ENCODE measurements around the gene TRMT44. TPM values are rescaled to one million over a fixed set of nuclear protein-coding genes. Genes with fewer than 3 reads are reported as not detected.
"Not testable (repeated sequence)": the region's sequence is repeated elsewhere in the genome, so short reads cannot be mapped to it uniquely, and the experiment has no call there.

TRMT44 gene
- total and polyA plus RNA-seq, 7 experiments from 2014 or later: 13.8 to 33.7 (median 29.3) TPM

GRCh38 chr4:8478371-8478770 is 37.8 kb downstream of the TRMT44 start:
- CTCF ChIA-PET: no interaction called here
- ATAC-seq: no peak
- intact Hi-C loops (cut with micrococcal nuclease): no loop called here
- Histone ChIP-seq H3K4me3 (ENCODE audit: low read length) (no peak overlapping the region), H3K4me1 (ENCODE audit: control insufficient read depth in 2 of 2, insufficient read depth in 2 of 2, low read length in 2 of 2) (no peaks in the 10 kb centered on the region), H3K36me3 (ENCODE audit: control insufficient read depth in 2 of 3, insufficient read depth in 3 of 3, low read length in 3 of 3) (peaks cover 0 to 36% (median 0%) of the 10 kb centered on the region in 3 experiments), H3K27me3 (ENCODE audit: control insufficient read depth in 2 of 2, insufficient read depth in 2 of 2, low read length in 2 of 2) (no peaks in the 10 kb centered on the region), H3K9me3 (ENCODE audit: control insufficient read depth in 2 of 3, low read length in 3 of 3) (no peaks in the 10 kb centered on the region), H3K27ac (ENCODE audit: low read depth, low read length) (no peak overlapping the region)
- peaks cover 0 to 2% (median 0%) of the 10 kb centered on the region in 11 donors for H3K9me3 Mint-ChIP-seq
- no peak overlapping the region for H3K4me3 Mint-ChIP-seq
- H3K27me3 Mint-ChIP-seq: no peaks in the 10 kb centered on the region
- peaks cover 0 to 22% (median 8%) of the 10 kb centered on the region in 5 donors for H3K36me3 Mint-ChIP-seq
- no peak for DNase-seq
- POLR2A ChIA-PET: no interaction called here
- H3K4me1 Mint-ChIP-seq: peaks cover 0 to 5% (median 0%) of the 10 kb centered on the region in 7 donors
- H3K27ac Mint-ChIP-seq: no peak overlapping the region

- Histone ChIP-seq H3K4me1 (ENCODE audit: control insufficient read depth in 2 of 2, insufficient read depth in 2 of 2, low read length in 2 of 2) (no peaks in the 10 kb centered on the region), H3K9me3 (ENCODE audit: control insufficient read depth in 2 of 3, low read length in 3 of 3) (no peaks in the 10 kb centered on the region), H3K27ac (ENCODE audit: low read depth, low read length) (no peak overlapping the region), H3K36me3 (ENCODE audit: control insufficient read depth in 2 of 3, insufficient read depth in 3 of 3, low read length in 3 of 3) (peaks cover 0 to 30% (median 0%) of the 10 kb centered on the region in 3 experiments), H3K4me3 (ENCODE audit: low read length) (no peak overlapping the region), H3K27me3 (ENCODE audit: control insufficient read depth in 2 of 2, insufficient read depth in 2 of 2, low read length in 2 of 2) (no peaks in the 10 kb centered on the region)
- intact Hi-C loops (cut with micrococcal nuclease): no loop called here
- DNase-seq: no peak
- H3K4me3 Mint-ChIP-seq: no peak overlapping the region
- no peak overlapping the region for H3K27ac Mint-ChIP-seq
- POLR2A ChIA-PET: no interaction called here
- no peaks in the 10 kb centered on the region for H3K27me3 Mint-ChIP-seq
- peaks cover 0 to 2% (median 0%) of the 10 kb centered on the region in 11 donors for H3K9me3 Mint-ChIP-seq
- peaks cover 0 to 5% (median 0%) of the 10 kb centered on the region in 7 donors for H3K4me1 Mint-ChIP-seq
- H3K36me3 Mint-ChIP-seq: peaks cover 0 to 21% (median 8%) of the 10 kb centered on the region in 5 donors
- CTCF ChIA-PET: no interaction called here
- no peak for ATAC-seq
Observed at GRCh38 chr4:8478801-8479744, 38.5 kb downstream of the TRMT44 start.

- no peaks in the 10 kb centered on the region for H3K9me3 ChIP-seq (ENCODE audit: control insufficient read depth in 2 of 3, low read length in 3 of 3)
- no peaks in the 10 kb centered on the region for H3K27me3 ChIP-seq (ENCODE audit: control insufficient read depth in 2 of 2, insufficient read depth in 2 of 2, low read length in 2 of 2)
- peaks cover 0 to 2% (median 0%) of the 10 kb centered on the region in 11 donors for H3K9me3 Mint-ChIP-seq
- intact Hi-C loops (cut with micrococcal nuclease): no loop called here
- H3K4me3 Mint-ChIP-seq: no peak overlapping the region
- no peak for ATAC-seq
- H3K4me3 ChIP-seq (ENCODE audit: low read length): no peak overlapping the region
- H3K27ac Mint-ChIP-seq: no peak overlapping the region
- POLR2A ChIA-PET: no interaction called here
- H3K4me1 ChIP-seq (ENCODE audit: control insufficient read depth in 2 of 2, insufficient read depth in 2 of 2, low read length in 2 of 2): no peaks in the 10 kb centered on the region
- no peaks in the 10 kb centered on the region for H3K27me3 Mint-ChIP-seq
- H3K4me1 Mint-ChIP-seq: peaks cover 0 to 5% (median 0%) of the 10 kb centered on the region in 7 donors
- CTCF ChIA-PET: no interaction called here
- H3K36me3 Mint-ChIP-seq: peaks cover 0 to 18% (median 8%) of the 10 kb centered on the region in 5 donors
- no peak for DNase-seq
- H3K36me3 ChIP-seq (ENCODE audit: control insufficient read depth in 2 of 3, insufficient read depth in 3 of 3, low read length in 3 of 3): peaks cover 0 to 28% (median 0%) of the 10 kb centered on the region in 3 experiments
- H3K27ac ChIP-seq (ENCODE audit: low read depth, low read length): no peak overlapping the region
Observed at GRCh38 chr4:8480221-8480620, 39.6 kb downstream of the TRMT44 start.

- H3K27ac Mint-ChIP-seq; H3K27me3 ChIP-seq (ENCODE audit: control insufficient read depth in 2 of 2, insufficient read depth in 2 of 2, low read length in 2 of 2); H3K36me3 ChIP-seq (ENCODE audit: control insufficient read depth in 2 of 3, insufficient read depth in 3 of 3, low read length in 3 of 3); ATAC-seq; CTCF ChIA-PET; DNase-seq; H3K9me3 Mint-ChIP-seq; H3K4me1 ChIP-seq (ENCODE audit: control insufficient read depth in 2 of 2, insufficient read depth in 2 of 2, low read length in 2 of 2); H3K4me3 Mint-ChIP-seq; POLR2A ChIA-PET; H3K9me3 ChIP-seq (ENCODE audit: control insufficient read depth in 2 of 3, low read length in 3 of 3); H3K4me3 ChIP-seq (ENCODE audit: low read length); H3K27ac ChIP-seq (ENCODE audit: low read depth, low read length); H3K4me1 Mint-ChIP-seq; H3K27me3 Mint-ChIP-seq; intact Hi-C loops (cut with micrococcal nuclease): not testable (repeated sequence)
- peaks cover 0 to 22% (median 0%) of the 10 kb centered on the region in 5 donors for H3K36me3 Mint-ChIP-seq
Observed at GRCh38 chr4:8486643-8487042, 46.1 kb downstream of the TRMT44 start.

- POLR2A ChIA-PET: no interaction called here
- H3K36me3 ChIP-seq (ENCODE audit: control insufficient read depth in 2 of 3, insufficient read depth in 3 of 3, low read length in 3 of 3): no peaks in the 10 kb centered on the region
- peaks cover 0 to 5% (median 0%) of the 10 kb centered on the region in 7 donors for H3K4me1 Mint-ChIP-seq
- no peaks in the 10 kb centered on the region for H3K27me3 ChIP-seq (ENCODE audit: control insufficient read depth in 2 of 2, insufficient read depth in 2 of 2, low read length in 2 of 2)
- no peak overlapping the region for H3K4me3 Mint-ChIP-seq
- no peaks in the 10 kb centered on the region for H3K9me3 ChIP-seq (ENCODE audit: control insufficient read depth in 2 of 3, low read length in 3 of 3)
- ATAC-seq (no peak), DNase-seq (no peak)
- CTCF ChIA-PET: no interaction called here
- intact Hi-C loops (cut with micrococcal nuclease): no loop called here
- peaks cover 0 to 7% (median 0%) of the 10 kb centered on the region in 11 donors for H3K9me3 Mint-ChIP-seq
- no peaks in the 10 kb centered on the region for H3K27me3 Mint-ChIP-seq
- no peak overlapping the region for H3K27ac Mint-ChIP-seq
- H3K27ac ChIP-seq (ENCODE audit: low read depth, low read length): no peak overlapping the region
- peaks cover 0 to 38% (median 15%) of the 10 kb centered on the region in 5 donors for H3K36me3 Mint-ChIP-seq
- H3K4me3 ChIP-seq (ENCODE audit: low read length): no peak overlapping the region
- no peaks in the 10 kb centered on the region for H3K4me1 ChIP-seq (ENCODE audit: control insufficient read depth in 2 of 2, insufficient read depth in 2 of 2, low read length in 2 of 2)
Observed at GRCh38 chr4:8488791-8489369, 48.3 kb downstream of the TRMT44 start.

GRCh38 chr4:8491478-8491877 is 50.9 kb downstream of the TRMT44 start:
- H3K4me1 Mint-ChIP-seq; ATAC-seq; DNase-seq; H3K4me1 ChIP-seq (ENCODE audit: control insufficient read depth in 2 of 2, insufficient read depth in 2 of 2, low read length in 2 of 2); POLR2A ChIA-PET; H3K27ac Mint-ChIP-seq; H3K4me3 ChIP-seq (ENCODE audit: low read length); H3K27ac ChIP-seq (ENCODE audit: low read depth, low read length); intact Hi-C loops (cut with micrococcal nuclease); H3K27me3 ChIP-seq (ENCODE audit: control insufficient read depth in 2 of 2, insufficient read depth in 2 of 2, low read length in 2 of 2); CTCF ChIA-PET; H3K36me3 ChIP-seq (ENCODE audit: control insufficient read depth in 2 of 3, insufficient read depth in 3 of 3, low read length in 3 of 3); H3K4me3 Mint-ChIP-seq; H3K27me3 Mint-ChIP-seq; H3K9me3 ChIP-seq (ENCODE audit: control insufficient read depth in 2 of 3, low read length in 3 of 3): not testable (repeated sequence)
- peaks cover 0 to 16% (median 3%) of the 10 kb centered on the region in 11 donors for H3K9me3 Mint-ChIP-seq
- H3K36me3 Mint-ChIP-seq: peaks cover 0 to 52% (median 31%) of the 10 kb centered on the region in 5 donors
